DMS153 treated with DMSO at 0.1 percent for 48 hours (cell line): ENCODE results near the gene IVL.

Source experiments
- DNase-seq: peaks from one replicate; lab custom pipeline; 2025; ENCODE audit not compliant: unreplicated experiment; lab: John Stamatoyannopoulos, UW

Gene IVL

DNA sequence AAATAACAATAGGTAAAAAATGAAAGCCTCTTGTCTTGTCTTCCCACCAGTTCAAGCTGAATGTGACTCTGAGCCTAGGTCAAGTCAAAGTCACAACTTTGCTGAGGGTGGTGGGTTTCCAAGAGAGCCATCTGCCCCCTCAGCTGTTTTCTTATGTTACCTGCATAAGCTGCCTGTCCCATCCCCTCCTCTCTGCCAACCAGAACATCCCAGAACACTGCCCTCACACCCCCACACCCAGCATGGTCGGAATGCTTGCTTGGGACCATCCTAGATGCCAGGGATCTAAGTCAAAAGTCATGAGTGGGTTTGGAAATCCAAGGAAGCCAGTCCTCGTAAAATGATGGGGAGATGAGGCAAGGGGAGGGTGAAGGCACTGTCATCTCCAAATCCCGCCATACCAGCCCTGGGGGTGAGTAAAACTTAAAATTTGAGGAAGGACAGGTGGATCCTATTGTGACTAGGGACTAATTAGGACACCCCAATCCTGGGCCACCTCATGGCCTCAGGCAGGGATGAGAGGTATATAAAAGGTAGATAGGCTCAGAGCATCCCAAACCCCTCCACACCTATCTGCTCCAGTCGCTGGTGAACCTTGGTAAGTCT, 38.4 kb downstream of the IVL start, which contains the start of gene SPRR5:
SPRR5 (plus strand) TSS at position 556 of the 606 bp plus-strand sequence. CDS start 1,349 bp downstream, outside the sequence.
- no peak for DNase-seq

DNA sequence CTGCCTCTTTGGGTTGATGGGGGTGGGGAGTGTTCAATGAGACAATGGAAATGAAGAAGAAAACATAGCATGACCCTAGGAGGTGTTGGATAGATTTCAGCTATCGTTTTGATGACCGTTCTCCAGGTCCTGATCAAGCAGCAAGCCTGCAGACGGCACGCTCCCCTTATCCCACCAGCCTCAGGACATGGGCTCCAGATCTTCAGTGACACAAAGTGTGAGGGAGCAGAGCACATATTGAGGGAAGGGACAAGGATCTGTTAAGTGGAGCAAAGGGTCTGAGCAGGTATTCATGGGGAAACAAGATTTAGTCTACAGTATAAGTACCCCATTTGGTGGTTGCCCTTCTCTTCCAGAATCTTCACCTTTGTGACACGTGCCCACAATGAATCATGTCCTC, 43.4 kb downstream of the IVL start:
- DNase-seq = no peak

DNA sequence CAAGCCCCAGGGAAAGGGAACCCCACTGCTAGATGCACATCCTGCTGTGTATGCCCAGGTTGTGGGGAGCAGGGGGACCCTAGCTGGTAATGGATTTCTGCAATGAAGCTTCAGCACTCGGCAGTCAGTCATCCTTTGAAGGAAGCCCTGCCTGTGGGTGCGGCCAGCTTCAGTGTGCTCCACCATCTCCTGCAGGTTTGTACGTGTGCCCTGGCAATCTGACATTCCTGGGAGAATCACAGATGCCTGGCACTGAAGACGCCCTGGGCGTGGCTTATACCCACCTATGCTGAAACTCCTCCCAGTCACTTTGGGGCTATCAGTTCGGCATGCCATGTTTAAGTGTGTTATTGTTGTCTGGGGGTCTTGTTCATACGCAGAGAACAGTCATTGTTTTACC, 45.4 kb downstream of the IVL start:
- DNase-seq = no peak

DNA sequence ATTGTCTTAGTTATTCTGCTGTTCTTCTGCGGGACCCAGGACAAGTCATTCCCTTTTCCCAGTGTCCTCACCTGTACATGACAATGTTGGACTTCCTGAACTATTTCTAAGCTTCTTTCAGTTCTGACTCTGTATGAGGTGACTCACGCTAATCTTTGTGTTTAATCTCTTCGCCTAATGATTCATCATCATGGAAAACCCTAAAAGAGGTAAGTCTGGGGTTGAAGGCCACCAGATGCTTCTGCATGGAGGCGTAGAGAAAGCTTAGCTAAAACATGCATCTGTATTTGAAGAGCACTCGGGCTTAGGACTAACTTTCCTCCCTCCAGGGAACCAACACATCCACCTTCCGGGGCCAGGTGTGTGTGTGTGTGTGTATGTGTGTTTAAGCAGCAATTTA, 46.1 kb downstream of the IVL start:
- no peak for DNase-seq

DNA sequence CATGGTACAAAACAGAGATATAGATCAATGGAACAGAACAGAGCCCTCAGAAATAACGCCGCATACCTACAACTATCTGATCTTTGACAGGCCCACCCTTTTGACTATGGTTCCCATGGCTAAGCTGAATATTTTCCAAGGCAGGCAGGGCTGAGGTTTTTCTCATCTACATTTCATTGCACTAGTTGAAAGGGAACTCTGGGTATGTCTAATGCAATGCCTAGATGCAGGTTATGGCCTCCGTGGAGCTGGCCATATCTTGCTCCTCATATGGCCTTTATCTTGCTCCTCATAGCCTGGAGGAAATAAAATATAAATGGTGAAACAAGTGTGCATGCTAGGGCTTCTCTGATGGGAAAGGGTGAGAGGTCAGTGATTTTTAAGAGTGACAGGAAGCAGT, 49.2 kb downstream of the IVL start:
- no peak for DNase-seq

DNA sequence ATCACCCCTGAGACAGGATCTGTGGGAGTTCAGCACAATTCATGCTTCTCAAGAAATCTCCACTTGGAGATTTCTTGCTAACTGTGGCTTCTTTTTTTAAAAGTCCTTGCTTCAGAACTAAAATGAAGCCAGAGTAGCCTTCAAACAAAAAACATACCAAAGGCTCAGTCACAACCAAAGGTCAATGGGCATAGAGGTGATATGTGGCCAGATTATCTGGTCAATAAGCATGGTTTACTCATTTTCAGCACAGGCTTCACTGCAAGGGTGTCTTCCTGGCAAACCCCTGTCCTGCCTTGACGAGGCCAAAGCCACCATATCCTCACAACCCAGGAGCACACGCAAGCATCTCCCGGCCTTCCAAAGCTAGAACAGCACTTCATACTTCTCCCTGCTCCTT, 50.9 kb downstream of the IVL start:
- no peak for DNase-seq

DNA sequence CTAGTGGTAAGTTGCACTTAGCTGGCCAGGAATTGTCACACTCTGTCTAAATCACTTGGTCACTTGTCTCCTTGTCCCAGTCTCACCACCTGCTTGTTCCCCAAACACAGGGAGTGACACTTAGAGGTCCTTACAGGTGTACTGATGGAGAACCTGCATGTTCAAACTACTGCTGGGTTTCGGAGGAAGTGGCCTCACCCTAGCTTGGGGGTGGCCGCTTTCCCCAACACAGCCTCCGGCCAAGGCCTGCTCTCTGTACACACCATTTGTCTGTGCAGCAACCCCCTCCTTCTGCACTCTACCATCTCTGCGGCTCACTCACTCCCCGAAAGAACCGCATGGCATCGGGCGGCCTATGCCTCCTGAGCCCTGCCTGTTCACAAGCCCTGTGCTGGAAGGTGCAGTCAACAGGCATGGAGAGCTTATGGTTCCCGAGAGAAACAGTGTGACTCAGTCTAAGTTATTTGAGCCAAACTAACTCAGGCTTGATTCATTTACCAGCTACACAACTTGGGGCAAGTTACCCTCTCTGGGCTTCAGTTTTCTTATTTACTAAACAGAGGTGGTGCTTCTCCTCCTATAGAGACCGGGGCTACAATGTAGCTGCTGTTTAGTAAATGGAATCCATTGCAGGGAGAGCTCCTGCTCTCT, 51.6 kb downstream of the IVL start:
- no peak for DNase-seq

DNA sequence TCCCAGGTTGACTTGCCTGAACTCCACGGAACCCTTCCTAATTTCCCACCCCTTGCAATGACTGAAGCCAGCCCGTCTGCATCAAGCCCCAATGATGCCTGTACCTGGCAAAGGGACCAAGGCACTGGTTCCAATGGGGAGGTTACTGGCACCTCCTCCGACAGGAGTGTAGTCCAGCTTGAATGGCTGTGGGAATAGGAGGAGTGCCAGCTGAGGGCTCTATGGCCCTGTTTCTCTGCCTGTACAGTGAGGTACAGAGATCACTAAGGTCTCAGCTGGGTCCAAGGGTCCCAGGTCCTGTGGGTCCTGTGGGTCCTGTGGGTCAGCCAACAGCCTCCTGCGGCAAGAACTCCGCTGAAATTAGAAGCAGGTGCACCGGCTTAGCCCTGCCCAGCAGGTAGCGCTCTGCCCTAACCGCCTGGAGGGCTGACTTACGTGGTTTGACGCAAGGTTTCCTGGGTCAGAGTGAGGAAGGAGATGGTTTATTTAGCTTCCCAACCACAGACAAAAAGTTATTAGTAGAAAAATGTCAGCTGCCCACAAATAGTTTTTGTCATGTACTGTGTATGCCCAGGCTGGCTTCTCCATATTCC, 52.2 kb downstream of the IVL start:
- DNase-seq = no peak
